OCI-LY3 (cell line): Measurements from ENCODE around the gene ARL8A.
"Not testable (repeated sequence)": the region's sequence is repeated elsewhere in the genome, so short reads cannot be mapped to it uniquely, and the experiment has no call there.

Source experiments
- H2AFZ ChIP-seq: fragments of 200-600, 300-600 bp; shearing (Covaris generic); 2 replicates; pipeline ENCODE4 v1.6.0; 2014; ENCODE audit warnings: antibody characterized with exemption, low read depth, low read length
- H3K27ac ChIP-seq: fragments of 200-600, 300-600 bp; sonication (generic); 2 replicates; pipeline ENCODE4 v1.5.1; 2014; ENCODE audit warnings: mild to moderate bottlenecking, low read length, moderate library complexity, mixed read lengths
- H3K27me3 ChIP-seq: fragments of 200-600, 300-600 bp; sonication (generic); 2 replicates; pipeline ENCODE4 v1.6.1; 2014; ENCODE audit warnings: low read depth, low read length, mixed read lengths
- H3K36me3 ChIP-seq: fragments of 200-600, 300-600 bp; sonication (generic); replicated peaks from 2 replicates; pipeline ENCODE3; 2014; ENCODE audit warnings: low read depth, low read length, mixed read lengths
- H3K4me1 ChIP-seq: fragments of 300-600, 200-600 bp; sonication (generic); 2 replicates; pipeline ENCODE4 v1.6.1; 2014; ENCODE audit warnings: low read length, mixed read lengths
- H3K4me2 ChIP-seq: fragments of 200-600, 300-600 bp; sonication (generic); 2 replicates; pipeline ENCODE4 v1.6.1; 2014; ENCODE audit warnings: low read length, mixed read lengths
- H3K4me3 ChIP-seq: fragments of 300-600, 200-600 bp; sonication (generic); 2 replicates; pipeline ENCODE4 v1.5.1; 2014; ENCODE audit warnings: antibody characterized with exemption, mild to moderate bottlenecking, low read length, moderate library complexity
- H3K79me2 ChIP-seq: fragments of 300-600, 200-600 bp; shearing (Covaris generic); 2 replicates; pipeline ENCODE4 v1.6.1; 2014; ENCODE audit warnings: mild to moderate bottlenecking, low read length, mixed read lengths
- H3K9ac ChIP-seq: fragments of 300-600, 200-600 bp; shearing (Covaris generic); 2 replicates; pipeline ENCODE4 v1.6.0; 2014; ENCODE audit warnings: mild to moderate bottlenecking, low read length, moderate library complexity
- H3K9me3 ChIP-seq: fragments of 200-600, 300-600 bp; shearing (Covaris generic); 2 replicates; pipeline ENCODE4 v1.6.1; 2014; ENCODE audit warnings: low read length, mixed read lengths; ENCODE audit not compliant: insufficient read depth
- H4K20me1 ChIP-seq: fragments of 200-600, 300-600 bp; sonication (generic); 2 replicates; pipeline ENCODE4 v1.6.1; 2016; ENCODE audit warnings: low read length, mixed read lengths; ENCODE audit not compliant: insufficient read depth
- CTCF ChIP-seq: fragments of 200-600, 300-600 bp; sonication (generic); IDR thresholded peaks from 2 replicates; pipeline ENCODE4 v1.5.1; 2014; ENCODE audit warnings: antibody characterized with exemption, low read length, low read depth
- EZH2phosphoT487 ChIP-seq: fragments of 200-600 bp; shearing (Covaris generic); IDR thresholded peaks from 2 replicates; pipeline ENCODE4 v1.6.1; 2018; ENCODE audit warnings: antibody characterized with exemption, mixed run types, low read depth

The ARL8A gene

GRCh38 chr1:202144402-202145067, at the start of gene ARL8A:
ARL8A (minus strand) TSS chr1:202144737; CDS start chr1:202144572, 165 bp downstream.
- H3K9me3 ChIP-seq, result no peaks in the 10 kb centered on the region
- H2AFZ ChIP-seq, result peak within 1 kb of the TSS; percentile 93
- peak within 1 kb of the TSS; percentile 95 for H3K4me3 ChIP-seq
- H3K79me2 ChIP-seq, result peaks cover 54% of the 10 kb centered on the region
- no peak for TF ChIP-seq EZH2phosphoT487
- TF ChIP-seq CTCF, result no peak
- H3K27ac ChIP-seq, result peak within 1 kb of the TSS; percentile 74
- peaks cover 18% of the 10 kb centered on the region for H3K36me3 ChIP-seq
- no peaks in the 10 kb centered on the region for H3K27me3 ChIP-seq
- peaks cover 13% of the 10 kb centered on the region for H3K4me1 ChIP-seq
- peak within 1 kb of the TSS; percentile 93 for H3K9ac ChIP-seq
- H3K4me2 ChIP-seq, result peak within 1 kb of the TSS; percentile 96
- H4K20me1 ChIP-seq, result peaks cover 36% of the 10 kb centered on the region

GRCh38 chr1:202194328-202194648, 49.8 kb upstream of the ARL8A start:
- no peaks in the 10 kb centered on the region for H4K20me1 ChIP-seq
- no peak overlapping the region for H3K27ac ChIP-seq
- no peak overlapping the region for H2AFZ ChIP-seq
- no peaks in the 10 kb centered on the region for H3K9me3 ChIP-seq
- H3K4me1 ChIP-seq, result no peaks in the 10 kb centered on the region
- H3K9ac ChIP-seq, result no peak overlapping the region
- no peak overlapping the region for H3K4me3 ChIP-seq
- H3K27me3 ChIP-seq, result peaks cover 29% of the 10 kb centered on the region
- no peak overlapping the region for H3K4me2 ChIP-seq
- no peak for TF ChIP-seq CTCF
- no peak for TF ChIP-seq EZH2phosphoT487
- no peaks in the 10 kb centered on the region for H3K36me3 ChIP-seq
- no peaks in the 10 kb centered on the region for H3K79me2 ChIP-seq

- TF ChIP-seq EZH2phosphoT487 (no peak), CTCF (no peak)
- H4K20me1 ChIP-seq, result no peaks in the 10 kb centered on the region
- H3K36me3 ChIP-seq, result no peaks in the 10 kb centered on the region
- no peak within 1 kb of the TSS for H3K9ac ChIP-seq
- H3K9me3 ChIP-seq, result no peaks in the 10 kb centered on the region
- H3K4me3 ChIP-seq, result no peak within 1 kb of the TSS
- H3K27ac ChIP-seq, result no peak within 1 kb of the TSS
- H3K4me2 ChIP-seq, result no peak within 1 kb of the TSS
- H3K4me1 ChIP-seq, result no peaks in the 10 kb centered on the region
- no peaks in the 10 kb centered on the region for H3K79me2 ChIP-seq
- no peak within 1 kb of the TSS for H2AFZ ChIP-seq
- H3K27me3 ChIP-seq, result peaks cover 25% of the 10 kb centered on the region
Observed at GRCh38 chr1:202193614-202194327, 49.2 kb upstream of the ARL8A start, which contains the start of gene LGR6. LGR6 (plus strand) TSS chr1:202193799; CDS start chr1:202193990, 191 bp downstream.

- Histone ChIP-seq H3K9me3 (no peaks in the 10 kb centered on the region), H3K27ac (no peak overlapping the region), H3K4me3 (no peak overlapping the region), H3K9ac (no peak overlapping the region), H3K79me2 (no peaks in the 10 kb centered on the region), H3K4me1 (no peaks in the 10 kb centered on the region), H4K20me1 (no peaks in the 10 kb centered on the region), H2AFZ (no peak overlapping the region), H3K27me3 (peaks cover 24% of the 10 kb centered on the region), H3K36me3 (no peaks in the 10 kb centered on the region), H3K4me2 (no peak overlapping the region)
- peak; percentile 82 for TF ChIP-seq CTCF
- TF ChIP-seq EZH2phosphoT487, result no peak
Observed at GRCh38 chr1:202192770-202193613, 48.5 kb upstream of the ARL8A start.

- not testable (repeated sequence) for H3K9ac ChIP-seq, H2AFZ ChIP-seq, H3K27ac ChIP-seq, H3K4me1 ChIP-seq, H4K20me1 ChIP-seq, H3K4me2 ChIP-seq, H3K9me3 ChIP-seq, H3K79me2 ChIP-seq, H3K36me3 ChIP-seq, H3K4me3 ChIP-seq
- peaks cover 35% of the 10 kb centered on the region for H3K27me3 ChIP-seq
Observed at GRCh38 chr1:202191391-202191790, 46.9 kb upstream of the ARL8A start.
